Mesothelial cell of epicardium (in vitro differentiated cells): Measurements from ENCODE around the gene UPK3B. TPM values are rescaled to one million over a fixed set of nuclear protein-coding genes. Genes with fewer than 3 reads are reported as not detected.
A peak's percentile ranks its signal among the peaks of the same experiment; 100 is the strongest.
"Not testable (repeated sequence)": the region's sequence is repeated elsewhere in the genome, so short reads cannot be mapped to it uniquely, and the experiment has no call there.

ENCODE experiments used
- DNase-seq, 2 experiments: peaks; one replicate each; pipeline ENCODE4 v3.0.0; 2021; ENCODE audit warnings: low spot score in 2 of 2; ENCODE audit not compliant: unreplicated experiment in 2 of 2
- H3K27ac Mint-ChIP-seq: 2 replicates; pipeline ENCODE4 v1.8.0; 2021; ENCODE audit warnings: mixed read lengths
- H3K27me3 Mint-ChIP-seq: 2 replicates; pipeline ENCODE4 v1.8.0; 2021; ENCODE audit warnings: low read depth, mixed read lengths
- H3K36me3 Mint-ChIP-seq: 2 replicates; pipeline ENCODE4 v1.8.0; 2021; ENCODE audit warnings: mixed read lengths
- H3K4me1 Mint-ChIP-seq: 2 replicates; pipeline ENCODE4 v1.8.0; 2021; ENCODE audit warnings: mixed read lengths
- H3K4me3 Mint-ChIP-seq: 2 replicates; pipeline ENCODE4 v1.8.0; 2021; ENCODE audit warnings: mild to moderate bottlenecking, moderate library complexity, mixed read lengths
- H3K9me3 Mint-ChIP-seq: 2 replicates; pipeline ENCODE4 v1.8.0; 2021; ENCODE audit warnings: mixed read lengths
- CTCF ChIP-seq: fragments of 200-600 bp; sonication (generic); IDR thresholded peaks from one replicate; pipeline ENCODE4 v1.5.0; 2021; ENCODE audit warnings: antibody characterized with exemption; ENCODE audit not compliant: unreplicated experiment
- total RNA-seq: library from RNA; stranded (reverse); gene quantifications from 3 replicates; pipeline ENCODE4 v1.2.1, GENCODE V29; 2021

The UPK3B gene
- total RNA-seq, 1 donor from 2014 or later = 50.1 TPM

GRCh38 chr7:76514926-76515771 is 4.8 kb downstream of the UPK3B start:
- TF ChIP-seq CTCF = no peak
- DNase-seq = no peak
- no peaks in the 10 kb centered on the region for H3K27me3 Mint-ChIP-seq
- no peaks in the 10 kb centered on the region for H3K36me3 Mint-ChIP-seq
- H3K27ac Mint-ChIP-seq = no peak overlapping the region
- H3K4me3 Mint-ChIP-seq = no peak overlapping the region
- H3K9me3 Mint-ChIP-seq = no peaks in the 10 kb centered on the region
- peaks cover 1% of the 10 kb centered on the region for H3K4me1 Mint-ChIP-seq

DNA sequence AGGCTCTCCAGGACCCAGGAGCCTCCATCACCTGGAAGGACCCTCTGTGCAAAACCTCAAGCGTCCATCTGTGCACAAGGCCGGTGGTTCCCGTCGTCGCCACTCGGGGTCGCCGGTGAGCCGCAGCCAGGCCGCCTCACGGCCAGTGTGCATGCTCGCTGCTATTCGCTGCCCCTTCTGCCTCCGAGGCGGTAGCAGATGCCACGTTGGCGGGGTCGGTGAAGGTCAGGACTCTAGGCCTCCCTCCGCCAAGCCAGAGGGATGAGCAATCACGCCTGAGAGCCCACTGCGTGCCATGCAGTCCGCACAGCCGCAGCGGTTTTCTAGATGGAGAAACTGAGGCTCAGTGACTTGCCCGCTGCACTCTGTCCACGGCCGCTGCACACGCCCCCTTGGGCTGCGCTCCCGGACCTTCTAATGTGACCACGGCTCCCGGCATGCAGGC is 5.7 kb downstream of the UPK3B start:
- TF ChIP-seq CTCF = no peak
- H3K36me3 Mint-ChIP-seq = no peaks in the 10 kb centered on the region
- no peak for DNase-seq
- no peak overlapping the region for H3K4me3 Mint-ChIP-seq
- H3K27me3 Mint-ChIP-seq = no peaks in the 10 kb centered on the region
- H3K27ac Mint-ChIP-seq = no peak overlapping the region
- H3K4me1 Mint-ChIP-seq = peaks cover 1% of the 10 kb centered on the region
- H3K9me3 Mint-ChIP-seq = no peaks in the 10 kb centered on the region

DNA sequence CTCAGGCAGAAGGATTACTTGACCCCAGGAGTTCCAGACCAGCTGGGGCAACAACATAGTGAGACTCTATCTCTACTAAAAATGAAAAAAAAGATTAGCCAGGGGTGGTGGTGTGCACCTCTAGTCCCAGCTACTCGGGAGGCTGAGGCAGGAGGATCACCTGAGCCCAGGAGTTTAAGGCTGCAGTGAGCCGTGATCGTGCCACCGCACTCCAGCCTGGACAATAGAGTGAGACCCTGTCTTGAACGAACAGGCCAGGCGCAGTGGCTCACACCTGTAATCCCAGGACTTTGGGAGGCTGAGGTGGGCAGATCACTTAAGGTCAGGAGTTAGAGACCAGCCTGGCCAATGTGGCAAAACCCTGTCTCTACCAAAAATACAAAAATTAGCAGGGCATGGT is 6.6 kb downstream of the UPK3B start:
- not testable (repeated sequence) for H3K9me3 Mint-ChIP-seq, DNase-seq, H3K27me3 Mint-ChIP-seq, H3K36me3 Mint-ChIP-seq, H3K27ac Mint-ChIP-seq, H3K4me3 Mint-ChIP-seq, H3K4me1 Mint-ChIP-seq

GRCh38 chr7:76526183-76526582 is 15.8 kb downstream of the UPK3B start:
- not testable (repeated sequence) for DNase-seq, H3K27me3 Mint-ChIP-seq, H3K4me1 Mint-ChIP-seq, H3K9me3 Mint-ChIP-seq, H3K4me3 Mint-ChIP-seq, H3K36me3 Mint-ChIP-seq, H3K27ac Mint-ChIP-seq

- not testable (repeated sequence) for H3K27me3 Mint-ChIP-seq, H3K9me3 Mint-ChIP-seq, DNase-seq, H3K4me1 Mint-ChIP-seq, H3K4me3 Mint-ChIP-seq, H3K27ac Mint-ChIP-seq, H3K36me3 Mint-ChIP-seq
These were observed 21.3 kb downstream of the UPK3B start for GRCh38 chr7:76531643-76532042.

- not testable (repeated sequence) for DNase-seq, H3K9me3 Mint-ChIP-seq, H3K4me3 Mint-ChIP-seq, H3K27ac Mint-ChIP-seq, H3K4me1 Mint-ChIP-seq, H3K36me3 Mint-ChIP-seq, H3K27me3 Mint-ChIP-seq
These were observed 32.8 kb downstream of the UPK3B start, which contains the start of gene SPDYE16 for GRCh38 chr7:76543197-76543596. TSS of gene SPDYE16 (minus strand) at chr7:76543297. CDS start at chr7:76541459, 1,838 bp downstream.

GRCh38 chr7:76549025-76549854 is 38.9 kb downstream of the UPK3B start:
- H3K27me3 Mint-ChIP-seq, H3K36me3 Mint-ChIP-seq, H3K9me3 Mint-ChIP-seq: not testable (repeated sequence)
- Mint-ChIP-seq H3K27ac (peak overlapping the region; percentile 94), H3K4me3 (peak overlapping the region; percentile 89), H3K4me1 (peaks cover 10% of the 10 kb centered on the region)
- DNase-seq = peak; percentile 50 to 72

DNA sequence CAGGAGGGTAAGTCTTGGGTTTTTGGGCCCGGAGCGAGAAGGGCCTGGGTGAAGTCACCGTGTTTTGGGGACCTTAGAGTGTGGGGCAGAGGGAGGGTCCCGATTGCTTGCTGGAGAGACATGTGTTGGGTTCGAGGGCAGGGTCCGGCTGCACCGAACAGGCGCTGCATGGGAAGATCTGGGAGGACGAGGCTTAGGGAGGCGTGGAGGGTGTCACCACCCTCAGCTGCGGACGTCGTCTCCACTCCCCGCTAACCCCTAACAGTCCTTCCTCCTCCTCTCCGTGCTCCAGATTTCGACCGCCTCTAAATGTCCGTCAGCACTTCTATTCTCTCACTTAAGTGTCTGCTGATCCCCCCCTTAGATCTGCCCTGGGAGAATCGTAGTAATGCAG is 39.5 kb downstream of the UPK3B start:
- Mint-ChIP-seq H3K27ac (peak overlapping the region; percentile 94), H3K4me3 (peak overlapping the region; percentile 89), H3K4me1 (peaks cover 10% of the 10 kb centered on the region)
- not testable (repeated sequence) for H3K27me3 Mint-ChIP-seq, H3K9me3 Mint-ChIP-seq, H3K36me3 Mint-ChIP-seq, DNase-seq

DNA sequence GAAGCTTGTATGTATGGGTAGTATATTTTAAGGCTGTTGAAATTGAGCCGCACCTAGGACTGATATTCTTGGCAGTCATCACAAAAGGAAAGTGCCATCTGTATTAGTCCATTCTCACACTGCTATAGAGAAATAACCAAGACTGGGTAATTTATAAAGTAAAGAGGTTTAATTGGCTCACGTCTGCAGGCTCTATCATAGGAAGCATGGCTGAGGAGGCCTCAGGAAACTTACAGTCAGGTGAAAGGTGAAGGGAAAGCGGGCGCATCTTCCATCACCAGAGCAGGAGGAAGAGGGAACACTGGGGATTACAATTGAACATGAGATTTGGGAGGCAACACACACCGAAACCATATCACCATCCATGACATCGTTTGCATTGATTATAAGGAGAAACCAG is 41.6 kb downstream of the UPK3B start:
- H3K9me3 Mint-ChIP-seq, DNase-seq, H3K27ac Mint-ChIP-seq, H3K4me3 Mint-ChIP-seq, H3K27me3 Mint-ChIP-seq: not testable (repeated sequence)
- peaks cover 10% of the 10 kb centered on the region for H3K4me1 Mint-ChIP-seq
- peaks cover 12% of the 10 kb centered on the region for H3K36me3 Mint-ChIP-seq

DNA sequence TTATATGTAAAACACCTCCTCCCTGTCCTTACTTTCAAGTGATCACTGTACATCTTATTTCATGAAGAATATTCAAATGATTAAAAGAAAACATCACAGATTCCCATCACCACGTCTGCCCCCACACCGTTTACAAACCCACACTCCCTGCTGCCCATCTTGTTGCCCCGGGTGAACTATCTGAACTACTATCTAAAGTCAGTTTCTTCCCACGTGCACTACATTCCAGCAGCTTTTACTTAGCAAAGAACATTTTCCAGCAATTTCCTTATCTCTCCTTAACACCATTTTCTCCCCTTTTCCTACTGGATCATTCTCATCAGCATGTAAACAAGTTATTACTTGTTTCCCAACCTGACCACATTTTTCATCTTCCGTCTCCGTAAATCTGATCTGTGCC is 49.3 kb downstream of the UPK3B start:
- H3K9me3 Mint-ChIP-seq, H3K27me3 Mint-ChIP-seq, DNase-seq, H3K4me1 Mint-ChIP-seq, H3K4me3 Mint-ChIP-seq: not testable (repeated sequence)
- H3K27ac Mint-ChIP-seq = peak overlapping the region; percentile 75
- peaks cover 29% of the 10 kb centered on the region for H3K36me3 Mint-ChIP-seq

GRCh38 chr7:76560157-76560556 is 49.8 kb downstream of the UPK3B start:
- H3K9me3 Mint-ChIP-seq, H3K27me3 Mint-ChIP-seq, DNase-seq, H3K4me1 Mint-ChIP-seq, H3K4me3 Mint-ChIP-seq: not testable (repeated sequence)
- Mint-ChIP-seq H3K36me3 (peaks cover 27% of the 10 kb centered on the region), H3K27ac (peak overlapping the region; percentile 66)

- not testable (repeated sequence) for H3K4me3 Mint-ChIP-seq, H3K4me1 Mint-ChIP-seq, DNase-seq, H3K27ac Mint-ChIP-seq, H3K27me3 Mint-ChIP-seq
- Mint-ChIP-seq H3K9me3 (peaks cover 12% of the 10 kb centered on the region), H3K36me3 (peaks cover 32% of the 10 kb centered on the region)
These were observed 51.0 kb downstream of the UPK3B start for GRCh38 chr7:76561342-76561741.
